Epithelial cell of esophagus (primary cell): ENCODE results near the gene RAP1B.
A peak's percentile ranks its signal among the peaks of the same experiment; 100 is the strongest.

ENCODE experiments used
- DNase-seq: peaks from one replicate; pipeline ENCODE4 v3.0.0; 2010; ENCODE audit warnings: low read depth
- H3K4me3 ChIP-seq: 2 replicates; pipeline ENCODE4 v1.5.1; 2011; ENCODE audit warnings: mild to moderate bottlenecking, low read length, control low read depth
- TF ChIP-seq, protein P1 (sequence below): IDR thresholded peaks from 2 replicates; pipeline ENCODE4 v1.5.1; 2011; ENCODE audit warnings: low read depth, mild to moderate bottlenecking, low read length, control low read depth, inconsistent platforms; ENCODE audit not compliant: insufficient read depth; ENCODE audit errors: missing control alignments

The RAP1B gene

GRCh38 chr12:68589194-68589593 lies 21.5 kb upstream of the RAP1B start:
- TF ChIP-seq, protein P1, sequence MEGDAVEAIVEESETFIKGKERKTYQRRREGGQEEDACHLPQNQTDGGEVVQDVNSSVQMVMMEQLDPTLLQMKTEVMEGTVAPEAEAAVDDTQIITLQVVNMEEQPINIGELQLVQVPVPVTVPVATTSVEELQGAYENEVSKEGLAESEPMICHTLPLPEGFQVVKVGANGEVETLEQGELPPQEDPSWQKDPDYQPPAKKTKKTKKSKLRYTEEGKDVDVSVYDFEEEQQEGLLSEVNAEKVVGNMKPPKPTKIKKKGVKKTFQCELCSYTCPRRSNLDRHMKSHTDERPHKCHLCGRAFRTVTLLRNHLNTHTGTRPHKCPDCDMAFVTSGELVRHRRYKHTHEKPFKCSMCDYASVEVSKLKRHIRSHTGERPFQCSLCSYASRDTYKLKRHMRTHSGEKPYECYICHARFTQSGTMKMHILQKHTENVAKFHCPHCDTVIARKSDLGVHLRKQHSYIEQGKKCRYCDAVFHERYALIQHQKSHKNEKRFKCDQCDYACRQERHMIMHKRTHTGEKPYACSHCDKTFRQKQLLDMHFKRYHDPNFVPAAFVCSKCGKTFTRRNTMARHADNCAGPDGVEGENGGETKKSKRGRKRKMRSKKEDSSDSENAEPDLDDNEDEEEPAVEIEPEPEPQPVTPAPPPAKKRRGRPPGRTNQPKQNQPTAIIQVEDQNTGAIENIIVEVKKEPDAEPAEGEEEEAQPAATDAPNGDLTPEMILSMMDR, result no peak
- no peak for DNase-seq
- no peak overlapping the region for H3K4me3 ChIP-seq

GRCh38 chr12:68591734-68592418 lies 18.8 kb upstream of the RAP1B start:
- H3K4me3 ChIP-seq, result no peak overlapping the region
- TF ChIP-seq, protein P1, result no peak
- DNase-seq, result no peak

DNA sequence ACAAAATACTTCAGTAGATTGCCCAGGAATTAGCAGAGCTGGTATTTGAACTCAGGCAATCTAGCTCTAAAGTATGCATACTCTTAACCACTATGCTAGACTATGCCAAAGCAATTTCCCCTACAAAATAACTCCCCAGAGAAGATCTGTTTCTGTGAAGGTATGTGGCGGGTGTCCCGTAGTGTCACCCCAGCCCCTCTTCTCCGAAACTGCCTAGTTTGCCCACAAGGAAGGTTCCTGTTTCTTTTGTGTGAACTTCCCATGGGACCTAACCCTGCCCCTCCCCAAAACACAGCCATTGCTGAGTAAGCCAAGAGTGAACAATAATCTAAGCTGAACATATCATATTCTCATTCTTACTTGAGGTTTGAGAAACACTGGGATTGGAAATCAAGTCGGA lies 15.5 kb upstream of the RAP1B start:
- no peak overlapping the region for H3K4me3 ChIP-seq
- TF ChIP-seq, protein P1, result no peak
- no peak for DNase-seq

DNA sequence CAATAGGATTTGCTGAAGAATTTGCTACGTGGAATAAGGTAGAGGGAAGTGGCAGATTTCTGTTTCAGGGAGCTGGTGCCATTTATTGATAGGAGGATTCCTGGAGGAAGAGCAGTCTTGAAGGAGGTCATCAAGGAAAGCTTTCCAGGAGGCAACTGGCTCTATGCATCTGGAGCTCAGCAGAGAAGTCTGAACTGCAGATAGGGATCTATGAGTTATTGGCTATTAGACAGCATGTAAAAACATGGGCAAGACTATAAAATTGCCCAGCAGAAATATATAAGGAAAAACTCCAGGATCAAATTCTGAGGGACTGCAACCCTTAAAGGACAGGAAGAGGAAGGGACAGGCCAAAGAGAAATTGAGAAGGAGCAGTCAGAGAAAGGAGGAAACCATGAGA lies 8.9 kb upstream of the RAP1B start:
- TF ChIP-seq, protein P1, result no peak
- DNase-seq, result no peak
- H3K4me3 ChIP-seq, result no peak overlapping the region

DNA sequence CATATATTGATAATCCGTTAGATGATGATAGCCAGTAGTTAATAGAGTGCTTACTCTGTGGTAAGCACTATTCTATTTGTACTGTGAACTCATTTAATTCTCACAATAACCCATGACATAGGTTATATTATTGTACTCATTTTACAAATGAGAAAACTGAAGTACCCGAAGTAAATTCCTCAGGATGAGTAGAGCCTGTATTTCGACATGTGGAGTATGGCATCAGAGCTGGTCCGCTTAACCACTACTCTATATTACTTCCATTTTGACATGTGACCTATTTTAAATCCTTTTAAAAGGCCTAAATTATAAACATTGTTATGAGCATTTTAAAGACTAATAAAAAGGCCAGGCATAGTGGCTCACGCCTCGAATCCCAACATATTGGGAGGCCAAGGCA lies 8.0 kb upstream of the RAP1B start:
- H3K4me3 ChIP-seq, result no peak overlapping the region
- TF ChIP-seq, protein P1, result no peak
- no peak for DNase-seq

DNA sequence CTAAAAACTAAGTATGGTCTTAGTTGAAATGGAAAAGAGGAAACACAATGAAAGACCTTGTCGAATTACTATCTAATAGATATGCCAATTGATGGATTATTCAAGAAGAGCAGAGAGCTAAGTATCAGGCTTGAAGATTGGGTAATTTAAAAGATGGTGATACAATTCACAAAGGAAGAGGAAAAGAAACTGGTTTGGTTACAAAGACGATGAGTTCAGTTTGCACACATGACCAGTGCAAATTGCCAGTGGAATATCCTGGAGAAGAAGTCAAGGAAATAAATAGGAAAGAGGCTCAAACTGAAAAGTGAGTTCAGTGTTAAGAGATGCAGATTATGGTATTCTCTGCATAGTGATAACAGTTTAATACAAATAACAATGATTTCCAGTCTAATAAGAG lies 2.5 kb upstream of the RAP1B start:
- H3K4me3 ChIP-seq, result no peak overlapping the region
- TF ChIP-seq, protein P1, result no peak
- peak; percentile 49 for DNase-seq

GRCh38 chr12:68609998-68610369 lies 715 bp upstream of the RAP1B start:
- no peak for DNase-seq
- TF ChIP-seq, protein P1, result no peak
- peak overlapping the region; percentile 69 for H3K4me3 ChIP-seq
